ENCODE measurements around the gene DBET.
"Not testable (repeated sequence)": the region's sequence is repeated elsewhere in the genome, so short reads cannot be mapped to it uniquely, and the experiment has no call there.

The DBET gene

GRCh38 chr4:190064342-190064741, at the start of gene DBET:
DBET (plus strand) TSS chr4:190064502.
- not testable (repeated sequence) for FAIRE-seq

- FAIRE-seq = no peak
These were observed 49.3 kb upstream of the DBET start for GRCh38 chr4:190014771-190015537.

GRCh38 chr4:190015538-190016368, 48.5 kb upstream of the DBET start:
- FAIRE-seq = no peak

GRCh38 chr4:190016369-190017289, 47.7 kb upstream of the DBET start:
- FAIRE-seq = no peak

GRCh38 chr4:190017357-190018200, 46.7 kb upstream of the DBET start:
- no peak for FAIRE-seq

- FAIRE-seq = no peak
These were observed 45.9 kb upstream of the DBET start for GRCh38 chr4:190018201-190018920.

- no peak for FAIRE-seq
These were observed 45.1 kb upstream of the DBET start for GRCh38 chr4:190019023-190019858.

- FAIRE-seq = not testable (repeated sequence)
These were observed 44.3 kb upstream of the DBET start for GRCh38 chr4:190019859-190020463.

- no peak for FAIRE-seq
These were observed 43.2 kb upstream of the DBET start for GRCh38 chr4:190020790-190021717.

- FAIRE-seq = not testable (repeated sequence)
These were observed 42.3 kb upstream of the DBET start for GRCh38 chr4:190021973-190022372.

GRCh38 chr4:190022614-190023281, 41.6 kb upstream of the DBET start:
- not testable (repeated sequence) for FAIRE-seq

- not testable (repeated sequence) for FAIRE-seq
These were observed 37.1 kb upstream of the DBET start, which contains the start of gene FRG2 for GRCh38 chr4:190027156-190027555. FRG2 (minus strand) TSS chr4:190027256; CDS start chr4:190027204, 52 bp downstream.

- not testable (repeated sequence) for FAIRE-seq
These were observed 33.0 kb upstream of the DBET start for GRCh38 chr4:190031264-190031663.

- FAIRE-seq = not testable (repeated sequence)
These were observed 26.5 kb upstream of the DBET start for GRCh38 chr4:190037704-190038388.

- not testable (repeated sequence) for FAIRE-seq
These were observed 23.4 kb upstream of the DBET start for GRCh38 chr4:190040873-190041272.

- not testable (repeated sequence) for FAIRE-seq
These were observed 16.7 kb upstream of the DBET start for GRCh38 chr4:190047627-190048026.

Measured in islet of Langerhans (tissue), 1 donor.